OCI-LY3 (cell line): ENCODE measurements around the gene SUSD5.

ENCODE experiments used
- H2AFZ ChIP-seq: fragments of 200-600, 300-600 bp; shearing (Covaris generic); 2 replicates; pipeline ENCODE4 v1.6.0; 2014; ENCODE audit warnings: antibody characterized with exemption, low read depth, low read length
- H3K27ac ChIP-seq: fragments of 200-600, 300-600 bp; sonication (generic); 2 replicates; pipeline ENCODE4 v1.5.1; 2014; ENCODE audit warnings: mild to moderate bottlenecking, low read length, moderate library complexity, mixed read lengths
- H3K27me3 ChIP-seq: fragments of 200-600, 300-600 bp; sonication (generic); 2 replicates; pipeline ENCODE4 v1.6.1; 2014; ENCODE audit warnings: low read depth, low read length, mixed read lengths
- H3K36me3 ChIP-seq: fragments of 200-600, 300-600 bp; sonication (generic); replicated peaks from 2 replicates; pipeline ENCODE3; 2014; ENCODE audit warnings: low read depth, low read length, mixed read lengths
- H3K4me1 ChIP-seq: fragments of 300-600, 200-600 bp; sonication (generic); 2 replicates; pipeline ENCODE4 v1.6.1; 2014; ENCODE audit warnings: low read length, mixed read lengths
- H3K4me2 ChIP-seq: fragments of 200-600, 300-600 bp; sonication (generic); 2 replicates; pipeline ENCODE4 v1.6.1; 2014; ENCODE audit warnings: low read length, mixed read lengths
- H3K4me3 ChIP-seq: fragments of 300-600, 200-600 bp; sonication (generic); 2 replicates; pipeline ENCODE4 v1.5.1; 2014; ENCODE audit warnings: antibody characterized with exemption, mild to moderate bottlenecking, low read length, moderate library complexity
- H3K79me2 ChIP-seq: fragments of 300-600, 200-600 bp; shearing (Covaris generic); 2 replicates; pipeline ENCODE4 v1.6.1; 2014; ENCODE audit warnings: mild to moderate bottlenecking, low read length, mixed read lengths
- H3K9ac ChIP-seq: fragments of 300-600, 200-600 bp; shearing (Covaris generic); 2 replicates; pipeline ENCODE4 v1.6.0; 2014; ENCODE audit warnings: mild to moderate bottlenecking, low read length, moderate library complexity
- H3K9me3 ChIP-seq: fragments of 200-600, 300-600 bp; shearing (Covaris generic); 2 replicates; pipeline ENCODE4 v1.6.1; 2014; ENCODE audit warnings: low read length, mixed read lengths; ENCODE audit not compliant: insufficient read depth
- H4K20me1 ChIP-seq: fragments of 200-600, 300-600 bp; sonication (generic); 2 replicates; pipeline ENCODE4 v1.6.1; 2016; ENCODE audit warnings: low read length, mixed read lengths; ENCODE audit not compliant: insufficient read depth
- CTCF ChIP-seq: fragments of 200-600, 300-600 bp; sonication (generic); IDR thresholded peaks from 2 replicates; pipeline ENCODE4 v1.5.1; 2014; ENCODE audit warnings: antibody characterized with exemption, low read length, low read depth
- EZH2phosphoT487 ChIP-seq: fragments of 200-600 bp; shearing (Covaris generic); IDR thresholded peaks from 2 replicates; pipeline ENCODE4 v1.6.1; 2018; ENCODE audit warnings: antibody characterized with exemption, mixed run types, low read depth

SUSD5 gene

GRCh38 chr3:33246786-33247185 lies 28.2 kb upstream of the SUSD5 start:
- no peaks in the 10 kb centered on the region for H4K20me1 ChIP-seq
- H2AFZ ChIP-seq: no peak overlapping the region
- no peaks in the 10 kb centered on the region for H3K4me1 ChIP-seq
- no peak overlapping the region for H3K4me2 ChIP-seq
- no peak for TF ChIP-seq CTCF
- no peak for TF ChIP-seq EZH2phosphoT487
- H3K36me3 ChIP-seq: no peaks in the 10 kb centered on the region
- H3K79me2 ChIP-seq: no peaks in the 10 kb centered on the region
- no peak overlapping the region for H3K9ac ChIP-seq
- H3K4me3 ChIP-seq: no peak overlapping the region
- H3K9me3 ChIP-seq: no peaks in the 10 kb centered on the region
- no peak overlapping the region for H3K27ac ChIP-seq
- H3K27me3 ChIP-seq: no peaks in the 10 kb centered on the region; the same call in 1 of the 2 replicates

- H2AFZ ChIP-seq: no peak overlapping the region
- no peak overlapping the region for H3K9ac ChIP-seq
- no peak overlapping the region for H3K4me3 ChIP-seq
- no peaks in the 10 kb centered on the region for H3K27me3 ChIP-seq
- H3K27ac ChIP-seq: no peak overlapping the region
- H3K4me2 ChIP-seq: no peak overlapping the region
- TF ChIP-seq EZH2phosphoT487 (no peak), CTCF (no peak)
- H3K9me3 ChIP-seq: no peaks in the 10 kb centered on the region
- no peaks in the 10 kb centered on the region for H3K36me3 ChIP-seq
- no peaks in the 10 kb centered on the region for H4K20me1 ChIP-seq
- no peaks in the 10 kb centered on the region for H3K79me2 ChIP-seq
- H3K4me1 ChIP-seq: no peaks in the 10 kb centered on the region
Observed at GRCh38 chr3:33240261-33240660, 21.7 kb upstream of the SUSD5 start.

GRCh38 chr3:33238923-33239322 lies 20.3 kb upstream of the SUSD5 start:
- no peaks in the 10 kb centered on the region for H3K79me2 ChIP-seq
- H4K20me1 ChIP-seq: no peaks in the 10 kb centered on the region
- TF ChIP-seq CTCF (no peak), EZH2phosphoT487 (no peak)
- H3K9ac ChIP-seq: no peak overlapping the region
- H3K4me1 ChIP-seq: no peaks in the 10 kb centered on the region
- H3K27me3 ChIP-seq: no peaks in the 10 kb centered on the region
- no peaks in the 10 kb centered on the region for H3K36me3 ChIP-seq
- H3K9me3 ChIP-seq: no peaks in the 10 kb centered on the region
- no peak overlapping the region for H3K4me3 ChIP-seq
- no peak overlapping the region for H3K4me2 ChIP-seq
- no peak overlapping the region for H2AFZ ChIP-seq
- no peak overlapping the region for H3K27ac ChIP-seq

- Histone ChIP-seq H3K4me2 (no peak overlapping the region), H3K27ac (no peak overlapping the region), H3K27me3 (no peaks in the 10 kb centered on the region), H3K9me3 (no peaks in the 10 kb centered on the region), H3K36me3 (no peaks in the 10 kb centered on the region), H3K4me1 (no peaks in the 10 kb centered on the region), H3K79me2 (no peaks in the 10 kb centered on the region), H4K20me1 (no peaks in the 10 kb centered on the region), H3K4me3 (no peak overlapping the region), H2AFZ (no peak overlapping the region), H3K9ac (no peak overlapping the region)
- TF ChIP-seq EZH2phosphoT487: no peak
- TF ChIP-seq CTCF: no peak
Observed at GRCh38 chr3:33237439-33237838, 18.8 kb upstream of the SUSD5 start.
